ENCODE results near the gene SRGAP3.
A peak's percentile ranks its signal among the peaks of the same experiment; 100 is the strongest.

Gene SRGAP3

GRCh38 chr3:9077029-9077428 is 172.4 kb downstream of the SRGAP3 start:
- DNase-seq: no peak

- DNase-seq: no peak
Measured at GRCh38 chr3:9075762-9076161, 173.7 kb downstream of the SRGAP3 start.

DNA sequence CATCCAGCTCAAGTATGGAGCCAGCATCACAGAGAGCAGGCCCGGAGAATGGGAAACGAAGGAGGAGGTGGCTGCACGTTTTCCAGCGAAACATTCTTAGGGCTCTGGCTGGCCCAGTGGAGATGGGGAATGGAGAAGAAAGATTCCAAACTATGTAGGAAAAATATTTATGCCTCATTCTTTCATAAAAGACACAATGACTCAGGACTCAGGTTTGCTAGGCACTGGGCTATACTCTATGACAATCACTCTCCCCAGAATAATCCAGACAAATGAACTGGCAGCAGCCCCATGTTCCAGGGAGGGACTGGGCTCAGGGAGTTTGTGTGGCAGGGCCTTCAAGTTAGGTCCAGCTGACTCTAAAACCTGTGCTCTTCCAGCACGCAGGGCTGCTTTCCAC is 175.4 kb downstream of the SRGAP3 start:
- peak; percentile 16 for DNase-seq

GRCh38 chr3:9072667-9073009 is 176.8 kb downstream of the SRGAP3 start:
- DNase-seq: no peak

DNA sequence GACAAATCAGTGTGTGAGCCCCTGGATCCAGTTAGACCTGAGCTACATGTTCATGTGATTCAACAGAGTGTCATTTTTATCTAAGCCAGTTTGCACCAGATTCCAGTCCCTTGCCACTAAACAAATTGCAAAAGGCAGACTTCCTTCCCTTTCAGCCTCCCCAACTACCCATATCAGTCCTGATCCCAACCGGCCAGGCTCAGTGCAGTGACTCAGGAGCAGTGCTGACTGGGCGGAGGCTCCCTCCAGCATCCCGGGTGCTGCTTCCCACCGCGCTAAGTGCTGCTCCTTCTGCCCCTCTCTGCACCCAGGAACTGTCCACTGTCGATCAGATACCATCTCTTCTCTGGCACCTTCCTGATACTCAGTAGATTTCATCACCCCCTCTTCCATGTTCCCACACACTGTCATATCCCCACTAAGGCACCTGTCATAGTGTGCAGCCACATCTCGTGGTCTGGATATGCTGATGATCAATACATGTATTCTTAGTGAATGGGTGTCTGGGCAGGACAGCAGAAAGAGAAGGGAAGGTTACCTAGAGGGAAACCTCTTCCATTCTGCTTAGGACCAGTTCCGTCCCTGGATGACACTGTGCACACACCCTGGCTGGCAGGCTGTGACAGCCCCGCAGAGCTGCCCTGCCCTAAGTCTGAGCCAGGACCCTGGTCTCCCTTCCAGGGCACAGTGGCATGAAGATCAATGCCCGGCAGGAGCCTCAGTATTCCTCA is 177.3 kb downstream of the SRGAP3 start:
- no peak for DNase-seq

DNA sequence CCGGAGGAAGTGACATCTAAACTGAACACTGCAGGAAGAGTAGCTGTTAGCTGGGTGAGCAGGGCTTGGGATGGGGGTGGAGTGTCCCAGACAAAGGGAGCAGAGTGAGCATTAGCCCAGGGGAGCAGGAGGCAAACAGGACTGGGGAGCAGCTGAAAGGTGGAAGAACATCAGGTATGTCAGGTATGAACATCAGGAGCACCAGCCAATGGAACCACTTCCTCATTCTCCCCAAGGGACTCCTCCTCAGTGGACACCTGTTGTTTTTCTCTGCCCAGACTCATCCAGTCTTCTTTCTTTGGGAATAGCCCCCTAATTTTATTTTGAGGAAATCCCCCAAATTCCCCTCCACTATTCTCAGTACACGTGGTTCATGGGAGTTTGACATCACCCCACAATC is 178.5 kb downstream of the SRGAP3 start:
- DNase-seq: no peak

GRCh38 chr3:9069971-9070370 is 179.5 kb downstream of the SRGAP3 start:
- no peak for DNase-seq

- DNase-seq: no peak
Measured at GRCh38 chr3:9068051-9068450, 181.4 kb downstream of the SRGAP3 start.

- DNase-seq: peak; percentile 36
Measured at GRCh38 chr3:9067352-9067975, 182.0 kb downstream of the SRGAP3 start.

- no peak for DNase-seq
Measured at GRCh38 chr3:9066775-9067174, 182.7 kb downstream of the SRGAP3 start.

- no peak for DNase-seq
Measured at GRCh38 chr3:9066141-9066540, 183.3 kb downstream of the SRGAP3 start.

- no peak for DNase-seq
Measured at GRCh38 chr3:9064850-9065249, 184.6 kb downstream of the SRGAP3 start.

DNA sequence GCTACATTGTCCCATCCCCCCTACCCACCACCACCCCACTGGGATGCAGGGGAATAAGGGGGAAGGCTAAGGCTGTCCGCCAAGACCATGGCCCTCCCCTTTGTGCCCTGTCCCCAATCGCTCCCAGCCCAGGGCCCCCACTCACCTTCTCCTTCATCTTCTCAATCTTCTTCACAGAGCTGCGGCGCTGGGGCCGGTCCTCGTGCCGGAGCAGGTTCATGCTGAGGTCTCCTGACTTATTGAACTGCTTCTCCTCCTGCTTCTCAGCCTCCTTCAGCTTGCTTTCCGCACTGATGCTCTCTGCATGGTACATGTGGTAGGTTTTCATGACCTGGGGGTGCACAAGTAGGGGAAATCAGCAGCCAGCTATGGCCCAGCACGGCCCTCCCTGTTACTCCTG is 185.2 kb downstream of the SRGAP3 start:
- no peak for DNase-seq

GRCh38 chr3:9062570-9062969 is 186.9 kb downstream of the SRGAP3 start:
- DNase-seq: no peak

- DNase-seq: no peak
Measured at GRCh38 chr3:9061634-9062033, 187.8 kb downstream of the SRGAP3 start.

DNA sequence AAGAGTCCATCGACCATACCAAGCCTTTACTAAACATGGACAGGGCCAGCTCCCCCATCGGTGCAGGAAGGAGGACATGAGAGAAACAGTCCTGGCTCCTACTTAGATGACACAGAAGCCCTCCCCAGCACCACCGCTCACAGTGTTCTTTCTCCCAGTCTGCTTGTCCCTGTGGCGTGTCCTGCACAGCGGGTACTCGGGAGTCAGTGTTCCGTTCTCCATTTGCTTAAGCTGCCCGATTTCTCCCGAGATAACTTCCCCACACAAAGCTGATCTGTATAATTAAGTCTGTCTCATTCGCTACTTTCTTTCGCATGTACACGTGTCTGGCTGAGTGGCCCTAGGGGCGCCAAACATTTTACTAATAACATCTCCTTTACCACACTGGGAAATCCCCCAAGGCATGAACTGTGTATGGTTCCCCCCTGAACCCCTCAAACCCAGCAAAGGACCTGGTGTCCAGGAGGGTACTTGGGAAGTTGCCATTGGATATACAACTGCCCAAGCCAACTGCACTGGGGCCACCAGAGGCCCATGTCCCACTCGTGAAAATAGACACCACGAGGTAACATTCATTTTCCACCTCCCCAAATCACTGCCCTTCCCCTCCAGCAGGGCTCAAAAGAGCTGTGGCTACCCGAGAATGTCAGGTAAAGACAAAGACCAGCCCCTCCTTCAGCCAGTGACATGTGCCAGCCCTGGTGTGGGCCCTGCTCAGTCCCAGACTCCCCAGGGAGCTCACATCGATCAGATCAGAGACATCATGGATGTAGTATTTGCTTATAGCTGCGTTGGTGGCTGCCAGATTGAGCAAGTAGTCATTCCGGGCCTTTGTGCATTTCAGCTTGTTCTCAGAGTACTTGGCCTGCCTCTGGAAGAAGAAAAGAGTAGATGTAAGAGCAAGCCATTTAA is 189.7 kb downstream of the SRGAP3 start:
- DNase-seq: no peak

GRCh38 chr3:9056581-9056980 is 192.9 kb downstream of the SRGAP3 start:
- no peak for DNase-seq

DNA sequence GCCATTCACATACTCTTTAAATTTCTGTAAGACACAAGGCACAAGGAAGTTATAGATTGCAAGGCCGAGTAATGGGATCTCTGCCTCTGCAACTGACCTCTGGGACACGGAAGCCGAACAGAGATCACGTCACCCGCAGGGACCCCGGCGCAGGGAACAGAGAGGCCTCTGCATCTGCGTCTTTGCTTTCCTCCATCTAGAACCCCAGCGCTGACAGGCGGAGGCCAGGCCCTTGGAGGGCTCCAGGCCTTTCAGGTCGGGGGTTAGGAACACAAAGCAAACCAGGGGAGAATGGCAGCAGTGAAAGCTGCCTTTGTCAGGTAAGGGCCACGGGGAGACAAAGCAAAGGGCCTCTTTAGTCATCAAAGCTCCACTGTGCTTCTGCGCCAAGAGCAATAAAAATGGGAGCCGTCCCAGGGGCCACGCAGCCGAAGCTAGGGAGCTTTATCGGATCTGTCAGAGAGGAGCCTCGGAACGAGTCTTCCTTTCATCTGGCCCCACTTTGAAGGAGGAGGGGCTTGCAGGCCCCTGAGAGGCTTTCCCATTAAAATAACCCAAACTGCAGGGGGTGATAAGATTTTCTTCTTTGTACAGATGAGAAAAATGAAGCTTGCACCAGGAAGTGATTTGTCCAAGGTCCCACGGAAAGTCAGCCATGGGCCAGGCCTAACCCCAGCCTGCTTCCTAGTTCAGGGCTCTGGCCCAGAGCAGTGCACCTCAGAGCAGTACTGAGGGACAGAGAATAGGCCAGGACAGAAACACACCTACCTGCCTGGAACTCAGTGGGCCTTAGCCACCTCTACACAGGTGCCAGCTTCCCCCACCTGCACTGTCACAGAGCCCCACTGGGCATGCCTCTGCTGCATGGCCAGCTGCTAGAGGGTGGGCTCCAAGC is 201.7 kb downstream of the SRGAP3 start:
- DNase-seq: no peak

DNA sequence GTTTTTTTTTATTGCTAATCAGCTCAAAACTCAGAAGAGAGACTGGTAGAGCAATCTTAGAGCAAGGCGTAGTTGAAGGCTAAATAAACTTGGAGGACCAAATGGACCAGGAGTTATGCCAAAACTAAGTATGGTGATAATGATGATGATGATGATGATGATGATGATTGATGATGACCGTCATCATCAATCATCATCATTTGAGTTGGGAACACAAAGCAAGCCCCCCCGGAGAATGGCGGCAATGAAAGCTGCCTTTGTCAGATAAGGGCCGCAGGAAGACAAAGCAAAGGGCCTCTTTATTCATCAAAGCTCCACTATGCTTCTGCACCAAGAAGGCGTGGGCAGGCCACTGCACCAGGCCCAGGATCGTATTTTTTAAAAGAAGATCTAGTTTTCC is 204.1 kb downstream of the SRGAP3 start:
- DNase-seq: no peak

GRCh38 chr3:9043063-9043462 is 206.4 kb downstream of the SRGAP3 start:
- DNase-seq: no peak

- no peak for DNase-seq
Measured at GRCh38 chr3:9041626-9042025, 207.8 kb downstream of the SRGAP3 start.

- no peak for DNase-seq
Measured at GRCh38 chr3:9040996-9041395, 208.4 kb downstream of the SRGAP3 start.

Data from NCI-H226 (cell line).